HepG2 (cell line): Measurements from ENCODE around the gene RPEL1. TPM values are rescaled to one million over a fixed set of nuclear protein-coding genes. Genes with fewer than 3 reads are reported as not detected.
A peak's percentile ranks its signal among the peaks of the same experiment; 100 is the strongest.

Experiments
- AHDC1 ChIP-seq: sonication (generic); formaldehyde crosslinking; IDR thresholded peaks from 2 replicates; pipeline ENCODE4 v1.5.1; 2020; ENCODE audit warnings: mild to moderate bottlenecking, missing genetic modification reagents, borderline replicate concordance
- ARNT ChIP-seq: fragments of 450-650 bp; IDR thresholded peaks from 2 replicates; pipeline ENCODE4 v1.6.1; 2017
- BRD4 ChIP-seq: sonication (generic); formaldehyde crosslinking; IDR thresholded peaks from 2 replicates; pipeline ENCODE4 v1.4.0; 2020; ENCODE audit warnings: missing genetic modification reagents
- DR1 ChIP-seq: sonication (generic); formaldehyde crosslinking; IDR thresholded peaks from 2 replicates; pipeline ENCODE4 v1.8.0; 2021; ENCODE audit warnings: mild to moderate bottlenecking, missing genetic modification reagents, inconsistent platforms
- HMGXB3 ChIP-seq: sonication (generic); formaldehyde crosslinking; IDR thresholded peaks from 2 replicates; pipeline ENCODE4 v1.4.0; 2020; ENCODE audit warnings: missing genetic modification reagents, borderline replicate concordance
- NR0B2 ChIP-seq: sonication (generic); formaldehyde crosslinking; IDR thresholded peaks from 2 replicates; pipeline ENCODE4 v1.4.0; 2020; ENCODE audit warnings: mild to moderate bottlenecking, missing genetic modification reagents
- PBX2 ChIP-seq: IDR thresholded peaks from 2 replicates; pipeline ENCODE4 v1.6.1; 2016; ENCODE audit warnings: control low read depth
- PTBP1 ChIP-seq: fragments of 200-400 bp; formaldehyde crosslinking; IDR thresholded peaks from 2 replicates; pipeline ENCODE4 v1.6.1; 2018; ENCODE audit warnings: low read length, low read depth; ENCODE audit not compliant: poor library complexity, severe bottlenecking
- RCOR2 ChIP-seq: IDR thresholded peaks from 2 replicates; pipeline ENCODE4 v1.6.1; 2016; ENCODE audit warnings: missing biosample characterization, missing genetic modification reagents
- SATB2 ChIP-seq: sonication (generic); formaldehyde crosslinking; IDR thresholded peaks from 2 replicates; pipeline ENCODE4 v1.5.0; 2020; ENCODE audit warnings: missing genetic modification reagents
- SKI ChIP-seq: fragments of 450-650 bp; IDR thresholded peaks from one replicate; pipeline ENCODE4 v1.6.1; 2018; ENCODE audit warnings: mild to moderate bottlenecking; ENCODE audit not compliant: partially characterized antibody
- TCF7L2 ChIP-seq: IDR thresholded peaks from 2 replicates; pipeline ENCODE4 v1.6.1; 2011; ENCODE audit warnings: mild to moderate bottlenecking, low read depth, low read length, moderate library complexity
- ZBTB49 ChIP-seq: sonication (generic); formaldehyde crosslinking; IDR thresholded peaks from 2 replicates; pipeline ENCODE4 v1.4.0; 2020; ENCODE audit warnings: missing genetic modification reagents, borderline replicate concordance
- ZBTB8A ChIP-seq: sonication (generic); formaldehyde crosslinking; IDR thresholded peaks from 2 replicates; pipeline ENCODE4 v1.4.0; 2020; ENCODE audit warnings: mild to moderate bottlenecking, low read depth, missing genetic modification reagents, borderline replicate concordance
- ZSCAN20 ChIP-seq: sonication (generic); formaldehyde crosslinking; IDR thresholded peaks from 2 replicates; pipeline ENCODE4 v1.4.0; 2020; ENCODE audit warnings: missing genetic modification reagents, mild to moderate bottlenecking, borderline replicate concordance
- polyA plus RNA-seq, 8 experiments: library from polyadenylated mRNA; depleted of rRNA in 3 of 8; stranded (reverse) in 7 of 8; unstranded in 1 of 8; fragments of >200 nt; fragmentation: Illumina TruSeq in 4 of 8; extraction: Trizol in 4 of 8; gene quantifications; 2 replicates each; pipeline versions ENCODE4 v1.2.1 to v1.2.3, GENCODE V29; 2011 to 2016; ENCODE audit warnings: low read depth in 4 of 8, missing spikeins in 1 of 8, mixed read lengths in 1 of 8; ENCODE audit not compliant: insufficient read depth in 1 of 8
- total RNA-seq, 5 experiments: library from RNA; depleted of rRNA; stranded (reverse); fragments of >200 nt; fragmentation: Illumina TruSeq; extraction: Trizol; gene quantifications; 2 replicates each; pipeline ENCODE4 v1.2.3, GENCODE V29; 2016; ENCODE audit warnings: low read depth in 1 of 5

RPEL1 gene
- total and polyA plus RNA-seq, 2 of the 13 experiments (the other 11 are each of a cell fraction or from before 2014, with no cell fraction given): 0.04 to 0.07 TPM

- peak; percentile 64; the same call in 1 of the 2 replicates for TF ChIP-seq HMGXB3 (CRISPR knock-in tag)
- TF ChIP-seq NR0B2 (CRISPR knock-in tag): no peak
- TF ChIP-seq PTBP1: no peak
- no peak for TF ChIP-seq ZBTB8A (CRISPR knock-in tag)
- TF ChIP-seq DR1 (CRISPR knock-in tag): no peak
- no peak for TF ChIP-seq TCF7L2
- TF ChIP-seq AHDC1 (CRISPR knock-in tag): no peak
- TF ChIP-seq SKI: no peak
- TF ChIP-seq ARNT: no peak
- no peak for TF ChIP-seq PBX2 (CRISPR knock-in tag)
- no peak for TF ChIP-seq ZSCAN20 (CRISPR knock-in tag)
- no peak for TF ChIP-seq RCOR2 (CRISPR knock-in tag)
- no peak; the same call in 1 of the 2 replicates for TF ChIP-seq ZBTB49
- TF ChIP-seq BRD4: no peak
- TF ChIP-seq SATB2 (CRISPR knock-in tag): no peak
Observed at GRCh38 chr10:103278862-103279298, 33.2 kb downstream of the RPEL1 start (continued).
